Mucosa of descending colon (tissue), 3 donors: Measurements from ENCODE around the gene DOCK1. TPM values are rescaled to one million over a fixed set of nuclear protein-coding genes. Genes with fewer than 3 reads are reported as not detected.

Source experiments
- ATAC-seq: fragments of 200-7000 bp; cut with Tn5 transposase; one replicate; pipeline ENCODE4 v1.9.1; 2020; ENCODE audit warnings: mild to moderate bottlenecking, moderate library complexity
- DNase-seq, 3 donors: peaks; one replicate each; pipeline ENCODE4 v3.0.0-alpha.2; 2020
- H3K36me3 ChIP-seq: fragments of 200-600 bp; one replicate; pipeline ENCODE4 v1.8.0; 2021; ENCODE audit warnings: low read depth, mild to moderate bottlenecking
- H3K4me1 ChIP-seq: fragments of 200-600 bp; one replicate; pipeline ENCODE4 v1.8.0; 2021; ENCODE audit warnings: low read depth, mild to moderate bottlenecking
- H3K4me3 ChIP-seq: fragments of 200-600 bp; one replicate; pipeline ENCODE4 v1.8.0; 2021; ENCODE audit warnings: mild to moderate bottlenecking
- H3K9me3 ChIP-seq: fragments of 200-600 bp; one replicate; pipeline ENCODE4 v1.8.0; 2021; ENCODE audit warnings: mild to moderate bottlenecking
- CTCF ChIP-seq: fragments of 200-600 bp; IDR thresholded peaks from one replicate; pipeline ENCODE4 v1.8.0; 2022; ENCODE audit warnings: antibody characterized with exemption, mild to moderate bottlenecking
- intact Hi-C, 2 donors: fragments of 100-400 bp; cut with DNase I in 1 of 2; cut with micrococcal nuclease in 1 of 2; formaldehyde crosslinking; loops; one replicate each; pipeline versions ENCODE4 v1.11.0 to v1.11.1; 2022; cut with DNase I, micrococcal nuclease
- total RNA-seq, 3 donors: library from RNA; stranded (reverse); fragmentation: NEBNext Ultra II Directional in 2 of 3; extraction: Animal tissue kit (Norgen Biotek cat#: 25700) in 2 of 3; gene quantifications; one replicate each; pipeline versions ENCODE4 v1.2.1 to v1.2.4, GENCODE V29; 2021 to 2023
- donor health status: DM: no; HTN: no; CAD: no; lungs with moderate emphysema.
- donor health status: DM: no; HTN: no; CAD: no.
- donor health status: DM: no; HTN: yes; CAD: no.

Gene DOCK1
- total RNA-seq, 3 donors from 2014 or later: 56.5 to 103 (median 74.1) TPM

GRCh38 chr10:127402596-127403409 lies 497.6 kb downstream of the DOCK1 start:
- H3K4me1 ChIP-seq: no peaks in the 10 kb centered on the region
- H3K9me3 ChIP-seq: no peaks in the 10 kb centered on the region
- DNase-seq: peak in 1 of 3 donors; percentile 24
- no peak overlapping the region for H3K4me3 ChIP-seq
- intact Hi-C loops: no loop called here
- no peak for TF ChIP-seq CTCF
- no peaks in the 10 kb centered on the region for H3K36me3 ChIP-seq
- ATAC-seq: no peak

GRCh38 chr10:127405221-127405620 lies 500.0 kb downstream of the DOCK1 start:
- no peaks in the 10 kb centered on the region for H3K36me3 ChIP-seq
- no peaks in the 10 kb centered on the region for H3K4me1 ChIP-seq
- no peak for TF ChIP-seq CTCF
- H3K4me3 ChIP-seq: no peak overlapping the region
- H3K9me3 ChIP-seq: no peaks in the 10 kb centered on the region
- ATAC-seq (no peak), DNase-seq (no peak)
- intact Hi-C loops: no loop called here

GRCh38 chr10:127406018-127406550 lies 500.9 kb downstream of the DOCK1 start:
- ATAC-seq (no peak), DNase-seq (no peak)
- H3K4me1 ChIP-seq: no peaks in the 10 kb centered on the region
- no peaks in the 10 kb centered on the region for H3K9me3 ChIP-seq
- intact Hi-C loops: no loop called here
- TF ChIP-seq CTCF: no peak
- H3K36me3 ChIP-seq: no peaks in the 10 kb centered on the region
- no peak overlapping the region for H3K4me3 ChIP-seq

- TF ChIP-seq CTCF: no peak
- Histone ChIP-seq H3K36me3 (no peaks in the 10 kb centered on the region), H3K4me3 (no peak overlapping the region), H3K4me1 (no peaks in the 10 kb centered on the region), H3K9me3 (no peaks in the 10 kb centered on the region)
- intact Hi-C loops: no loop called here
- DNase-seq: no peak
- no peak for ATAC-seq
Measured at GRCh38 chr10:127407551-127407950, 502.3 kb downstream of the DOCK1 start.

- intact Hi-C loops: no loop called here
- Histone ChIP-seq H3K9me3 (no peaks in the 10 kb centered on the region), H3K36me3 (no peaks in the 10 kb centered on the region), H3K4me3 (no peak overlapping the region), H3K4me1 (no peaks in the 10 kb centered on the region)
- no peak for DNase-seq
- ATAC-seq: no peak
- no peak for TF ChIP-seq CTCF
Measured at GRCh38 chr10:127408112-127408710, 503.0 kb downstream of the DOCK1 start.
